ENCODE measurements around the gene CCDC85A. TPM values are rescaled to one million over a fixed set of nuclear protein-coding genes. Genes with fewer than 3 reads are reported as not detected.

The CCDC85A gene
- total RNA-seq, 2 donors from 2014 or later: 2.5 to 4.9 TPM

DNA sequence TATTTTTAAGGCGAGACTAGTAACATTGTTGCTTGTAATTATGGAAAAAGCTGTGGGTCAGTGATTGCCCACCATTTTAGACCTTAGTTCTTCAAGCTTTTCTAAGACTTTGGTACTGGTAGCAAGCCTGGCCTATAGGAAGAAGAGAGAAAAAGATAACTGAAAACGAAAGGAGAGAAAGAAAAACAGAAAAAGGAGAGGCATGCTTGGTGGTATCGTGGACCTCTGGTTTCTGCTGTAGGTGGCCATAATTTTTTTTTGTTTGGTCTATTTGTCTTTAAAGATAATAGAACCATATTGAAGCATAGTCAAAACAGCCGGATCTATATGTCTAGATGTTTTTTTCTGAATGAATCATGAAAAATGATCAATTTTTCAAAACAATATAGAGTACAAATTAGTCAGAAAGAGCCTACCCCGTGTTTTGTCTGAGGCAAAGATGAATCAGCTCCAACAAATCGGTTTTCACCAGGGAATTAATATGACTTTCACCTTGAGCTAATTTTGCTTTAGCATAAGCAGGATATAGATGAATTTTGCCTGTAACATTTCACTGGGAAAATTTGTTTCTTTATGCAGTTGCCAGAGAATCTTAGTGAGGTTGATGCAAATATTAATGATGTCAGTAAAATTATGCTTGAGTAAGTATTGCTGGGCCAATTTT lies 45.7 kb downstream of the CCDC85A start:
- intact Hi-C loops (cut with DNase I): no loop called here
- ATAC-seq: no peak
- no peak for DNase-seq

DNA sequence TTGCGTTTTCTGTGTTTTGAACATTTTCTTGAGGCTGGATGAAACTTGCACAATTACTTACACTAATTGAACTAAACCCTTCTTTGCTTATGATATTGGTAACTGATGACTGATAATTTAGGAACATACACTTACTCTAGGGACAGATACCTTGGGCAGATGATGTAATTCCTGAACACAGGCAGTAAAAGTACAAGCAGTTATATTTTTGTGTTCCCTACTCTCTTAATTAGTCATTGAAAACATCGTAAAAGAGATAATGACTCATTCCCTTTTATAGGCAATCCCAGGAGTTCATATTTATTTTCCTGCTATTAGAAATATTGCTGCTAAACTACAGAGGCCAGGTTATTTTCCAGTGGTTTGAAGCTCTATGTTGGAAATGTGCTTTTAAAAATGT lies 46.4 kb downstream of the CCDC85A start:
- intact Hi-C loops (cut with DNase I): no loop called here
- ATAC-seq: no peak

DNA sequence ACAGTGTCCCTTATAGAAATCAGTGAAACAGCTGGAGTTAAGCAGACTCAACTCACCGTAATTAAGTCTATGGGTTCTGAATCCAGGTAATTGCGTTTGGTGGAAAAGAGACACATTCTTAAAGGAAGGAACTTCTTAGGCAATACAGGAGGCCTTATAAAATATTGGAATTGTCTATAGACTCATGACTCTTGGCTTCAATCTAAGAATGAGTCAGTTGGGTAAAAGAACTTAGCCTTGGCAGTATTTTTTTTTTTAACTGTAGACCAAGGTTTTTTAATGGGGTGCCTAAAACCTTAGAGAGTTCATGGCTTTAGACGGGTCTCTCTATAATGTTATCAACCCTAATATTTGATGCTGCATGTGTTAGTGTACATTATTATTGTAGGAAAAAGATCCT lies 47.6 kb downstream of the CCDC85A start:
- no peak for DNase-seq
- ATAC-seq: no peak
- intact Hi-C loops (cut with DNase I): no loop called here

More for the DNA sequence above, 46.4 kb downstream of the CCDC85A start:
- DNase-seq: no peak

DNA sequence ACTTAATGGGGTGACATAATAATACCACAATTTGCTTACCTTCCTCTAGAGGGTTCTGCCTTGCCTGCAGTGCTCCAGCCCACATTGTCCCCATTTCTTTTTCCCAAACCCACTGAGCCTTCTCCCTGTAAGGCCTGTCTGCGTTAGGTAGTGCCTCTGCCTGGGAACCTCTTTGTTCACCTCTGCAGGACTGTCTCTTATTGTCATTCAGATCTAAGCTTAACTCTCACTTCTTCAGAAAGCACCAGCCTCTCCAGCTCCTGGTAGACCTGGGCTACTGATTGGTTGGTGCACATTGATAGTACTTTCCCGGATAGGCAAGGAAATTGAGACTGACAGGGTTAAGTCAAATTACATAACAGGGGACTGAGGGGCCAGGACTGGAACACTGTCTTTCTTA lies 49.1 kb downstream of the CCDC85A start:
- intact Hi-C loops (cut with DNase I): no loop called here
- ATAC-seq (no peak), DNase-seq (no peak)

DNA sequence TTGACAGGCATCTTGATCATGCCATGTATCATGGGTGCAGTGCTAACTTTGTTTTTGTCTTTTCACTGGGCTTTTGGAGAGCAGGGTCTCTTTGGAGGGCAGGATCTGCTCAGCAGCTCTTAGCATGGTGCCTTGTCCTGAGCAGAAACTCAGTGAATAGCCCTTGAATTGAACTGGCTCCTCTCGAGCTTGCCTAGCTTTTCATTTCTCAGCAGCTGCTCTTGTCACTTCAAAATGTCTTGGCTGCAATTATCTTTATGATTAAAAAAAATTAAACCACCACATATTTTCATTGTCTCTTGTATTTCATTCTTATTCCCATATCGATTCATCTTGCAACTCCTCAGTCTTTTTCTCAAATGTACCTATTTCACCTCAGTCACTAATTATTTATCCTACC lies 50.5 kb downstream of the CCDC85A start:
- DNase-seq: no peak
- no peak for ATAC-seq
- intact Hi-C loops (cut with DNase I): no loop called here

DNA sequence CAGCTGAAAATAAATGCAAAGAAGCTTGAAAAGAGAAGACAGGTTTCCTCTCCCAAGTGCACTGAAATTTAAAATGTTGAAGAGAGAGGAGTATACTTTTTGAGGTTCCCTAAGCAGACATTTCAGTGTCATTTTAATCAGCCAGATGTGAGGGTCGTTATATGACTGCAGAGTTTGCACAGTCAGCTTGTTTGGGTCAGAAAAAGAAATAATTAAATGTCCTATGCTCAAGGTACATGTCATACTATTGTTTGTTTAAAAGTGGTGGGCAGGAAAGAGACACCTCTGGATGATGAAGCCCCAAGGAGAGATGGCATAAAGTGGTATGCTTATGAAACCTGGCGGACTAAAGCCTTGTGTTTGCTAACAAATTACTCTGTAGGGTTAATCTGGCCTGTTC lies 55.2 kb downstream of the CCDC85A start:
- intact Hi-C loops (cut with DNase I): no loop called here
- ATAC-seq (no peak), DNase-seq (no peak)

DNA sequence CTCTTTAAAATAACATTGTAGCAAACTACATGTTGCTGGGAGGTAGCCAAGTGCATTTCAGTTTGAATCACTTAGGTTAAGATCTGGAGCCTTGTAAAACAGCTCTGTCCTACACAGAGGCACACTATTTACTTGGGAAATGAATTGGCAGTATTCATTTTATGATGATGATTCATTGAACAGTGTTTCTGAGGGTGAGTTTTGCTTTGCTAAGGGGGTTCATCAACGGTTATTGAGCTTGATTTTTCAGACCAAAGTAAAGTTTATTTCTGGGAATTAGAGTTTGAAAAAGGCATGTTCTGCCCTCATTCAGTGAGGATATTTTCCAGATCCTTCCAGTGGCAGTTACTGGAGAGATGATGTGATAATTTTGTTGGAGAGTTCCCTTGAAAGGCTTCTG lies 55.6 kb downstream of the CCDC85A start:
- intact Hi-C loops (cut with DNase I): no loop called here
- ATAC-seq (no peak), DNase-seq (no peak)

DNA sequence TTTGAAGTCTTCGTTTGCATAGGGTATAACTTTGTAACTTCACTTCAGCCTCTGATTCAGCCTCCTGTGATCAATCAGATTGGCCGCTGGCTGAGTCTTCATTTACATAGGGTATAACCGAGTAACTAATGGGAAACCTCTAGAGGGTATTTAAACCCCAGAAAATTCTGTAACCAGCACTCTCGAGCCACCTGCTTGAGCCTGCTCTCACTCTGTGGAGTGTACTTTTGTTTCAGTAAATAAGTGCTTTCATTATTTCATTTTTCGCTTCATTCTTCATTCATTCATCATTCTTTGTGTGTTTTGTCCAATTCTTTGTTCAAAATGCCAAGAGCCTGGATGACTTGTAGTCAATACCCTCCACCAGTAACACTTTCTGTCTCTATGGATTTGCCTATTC lies 56.4 kb downstream of the CCDC85A start:
- intact Hi-C loops (cut with DNase I): no loop called here
- no peak for DNase-seq
- no peak for ATAC-seq

DNA sequence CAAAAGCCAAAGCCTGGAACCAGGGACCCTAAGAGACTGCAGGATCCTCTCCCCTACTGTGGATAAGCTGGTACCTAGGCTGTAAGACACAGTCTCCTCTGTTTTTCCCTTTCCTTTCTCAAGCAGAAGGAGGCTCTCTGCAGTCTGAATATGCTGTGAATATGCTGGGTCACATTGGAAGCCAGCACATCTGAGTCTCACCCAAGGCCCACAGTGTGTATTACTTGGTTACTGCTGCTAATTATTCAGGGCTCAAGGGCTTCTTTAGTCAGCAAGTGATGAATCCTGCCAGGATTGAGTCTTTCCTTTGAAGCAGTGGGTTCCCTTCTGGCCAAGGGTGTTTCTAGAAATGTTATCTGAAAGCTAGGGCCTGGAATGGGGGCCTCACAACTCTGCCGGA lies 60.7 kb downstream of the CCDC85A start:
- DNase-seq (no peak), ATAC-seq (no peak)
- intact Hi-C loops (cut with DNase I): no loop called here

DNA sequence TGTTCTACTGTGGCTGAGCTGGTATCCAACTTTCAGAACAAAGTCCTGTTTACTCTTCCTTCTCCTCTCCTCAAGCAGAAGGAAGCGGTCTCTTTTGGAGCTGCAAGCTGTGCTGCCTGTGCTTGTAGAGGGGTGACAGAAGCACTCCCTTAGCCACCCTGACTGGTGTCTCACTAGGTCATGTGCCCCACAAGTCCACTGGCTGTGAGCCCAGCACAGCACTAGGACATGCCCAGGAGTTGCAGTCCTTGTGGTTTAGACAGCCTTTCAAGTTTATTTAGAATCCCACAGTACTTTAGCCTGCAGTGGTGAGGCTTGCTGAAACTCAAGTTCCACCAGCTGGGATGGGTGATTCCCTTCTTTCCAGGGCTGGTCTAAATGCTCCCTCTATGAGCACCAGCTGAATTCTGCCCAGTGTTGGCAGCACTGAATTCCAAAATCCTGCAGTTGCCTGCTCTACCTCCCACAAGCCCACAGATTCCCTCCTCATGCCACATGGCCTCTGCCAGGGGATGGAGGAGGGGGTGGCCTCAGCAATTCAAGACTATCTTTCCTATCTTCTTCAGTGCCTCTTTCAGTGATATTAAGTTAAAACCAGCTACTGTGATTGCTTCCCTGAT lies 61.2 kb downstream of the CCDC85A start:
- intact Hi-C loops (cut with DNase I): no loop called here
- DNase-seq (no peak), ATAC-seq (no peak)

DNA sequence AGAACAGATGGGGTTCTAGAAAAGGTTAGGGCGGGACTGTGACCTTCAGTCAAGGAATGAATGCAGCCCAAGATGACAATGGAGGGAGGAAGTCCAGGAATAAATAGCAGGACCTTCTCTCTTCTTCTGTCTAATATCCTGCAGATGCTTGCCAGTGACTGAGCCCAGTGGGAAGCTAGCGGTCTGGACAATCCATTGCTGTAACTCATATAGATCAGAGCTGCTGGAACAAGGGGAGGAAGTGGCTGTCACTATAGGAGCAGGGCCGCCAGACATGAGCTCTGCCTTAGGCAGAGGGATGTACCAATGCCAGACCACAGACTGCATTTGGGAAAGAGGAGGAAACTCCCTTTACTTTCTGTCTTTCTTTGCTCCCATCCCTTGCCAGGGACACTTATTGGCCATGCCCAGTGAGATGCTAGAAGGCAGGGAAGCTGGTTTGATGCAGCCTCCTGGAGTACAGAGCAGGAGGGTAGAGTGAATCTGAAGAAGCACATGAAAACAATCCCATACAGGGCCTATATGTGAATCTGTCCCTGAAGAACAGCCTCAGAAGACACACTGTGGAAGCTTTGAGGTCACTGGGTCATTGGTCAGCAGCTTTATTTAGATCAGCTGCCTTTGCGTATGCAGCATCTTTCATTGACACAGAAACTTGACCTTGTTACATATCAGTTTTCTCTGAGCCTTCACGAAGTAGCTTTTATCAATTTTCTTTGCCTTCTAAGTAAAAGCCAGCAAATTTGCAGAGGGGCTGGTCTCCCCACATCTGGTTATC lies 65.4 kb downstream of the CCDC85A start:
- no peak for ATAC-seq
- no peak for DNase-seq
- intact Hi-C loops (cut with DNase I): no loop called here

DNA sequence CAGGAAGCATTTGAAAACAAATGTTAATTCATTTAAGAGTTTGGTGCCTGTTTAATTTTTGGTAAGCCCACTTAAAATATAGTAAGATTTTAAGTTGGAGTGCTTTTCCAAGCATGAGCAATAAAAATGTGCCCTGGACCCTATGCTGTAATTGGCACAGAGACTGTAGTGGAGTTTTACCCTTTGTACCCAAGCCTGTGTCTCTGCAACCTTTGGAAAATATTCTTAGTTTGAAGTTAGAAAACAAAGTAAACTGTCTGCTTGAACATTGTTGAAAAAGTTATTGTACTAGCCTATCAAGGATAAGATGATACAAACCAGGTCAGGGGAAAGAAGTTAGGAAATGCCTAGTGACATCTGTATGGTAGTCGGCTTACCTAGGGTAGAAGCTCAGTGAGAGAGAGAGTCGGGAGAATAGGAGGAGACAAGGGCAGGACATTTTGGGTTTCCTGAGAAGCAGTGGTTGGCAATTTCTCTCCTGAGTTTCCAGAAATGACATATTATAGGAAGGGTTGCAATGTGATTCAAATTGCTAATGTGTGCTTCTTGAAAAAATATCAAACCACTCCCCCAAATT lies 66.5 kb downstream of the CCDC85A start:
- intact Hi-C loops (cut with DNase I): no loop called here
- DNase-seq: no peak
- ATAC-seq: no peak

DNA sequence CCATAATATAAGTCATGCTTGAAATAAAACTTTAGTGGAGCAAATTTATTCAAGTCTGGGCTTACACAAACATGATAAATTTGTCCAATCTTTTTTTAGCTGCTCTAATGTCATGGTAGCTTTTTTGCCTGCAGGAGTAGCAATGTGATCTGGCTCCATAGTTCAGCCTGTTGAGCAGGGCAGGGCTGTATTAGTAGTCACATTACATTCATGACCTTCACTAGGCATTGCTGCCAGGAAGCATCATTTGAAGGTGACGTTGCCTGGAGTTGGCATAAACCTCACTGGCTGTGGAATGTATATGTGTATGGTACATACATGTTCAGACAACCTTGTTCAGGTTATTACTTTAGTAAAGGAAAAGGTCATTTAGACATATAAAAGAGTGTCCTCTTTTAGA lies 76.6 kb downstream of the CCDC85A start:
- ATAC-seq (no peak), DNase-seq (no peak)
- intact Hi-C loops (cut with DNase I): no loop called here

DNA sequence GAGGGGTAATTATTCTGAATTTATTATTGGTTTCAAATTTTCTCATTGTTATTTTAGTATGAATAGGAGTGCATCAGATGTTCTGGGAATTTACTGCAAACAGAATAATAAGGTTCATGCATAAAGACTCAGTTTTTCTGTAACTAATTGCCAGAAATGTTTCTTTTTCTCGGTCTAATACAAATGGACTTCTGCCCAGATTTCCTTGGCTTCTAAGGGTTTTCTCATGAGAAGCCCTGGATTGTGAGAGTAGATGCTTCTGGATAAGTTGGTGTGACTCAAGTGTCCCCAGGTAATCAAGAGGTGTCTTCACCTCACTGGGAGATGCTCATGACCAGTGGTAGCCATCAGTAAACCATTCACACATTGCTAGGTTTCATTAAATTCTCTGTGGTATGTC lies 78.5 kb downstream of the CCDC85A start:
- ATAC-seq (no peak), DNase-seq (no peak)
- intact Hi-C loops (cut with DNase I): no loop called here

DNA sequence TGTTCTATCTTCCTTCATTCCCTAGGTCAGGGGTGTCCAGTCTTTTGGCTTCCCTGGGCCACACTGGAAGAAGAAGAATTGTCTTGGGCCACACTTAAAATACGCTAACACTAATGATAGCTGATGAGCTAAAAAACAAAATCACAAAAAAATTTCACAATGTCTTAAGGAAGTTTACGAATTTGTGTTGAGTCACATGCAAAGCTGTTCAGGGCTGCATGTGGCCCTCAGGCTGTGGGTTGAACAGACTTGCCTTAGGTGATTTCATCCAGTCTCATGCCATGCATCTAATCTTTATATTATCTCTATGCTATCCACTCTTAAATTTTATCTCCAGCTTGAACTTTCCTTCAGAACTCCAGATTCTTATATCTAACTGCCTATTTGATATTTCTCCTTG lies 80.1 kb downstream of the CCDC85A start:
- ATAC-seq (no peak), DNase-seq (no peak)
- intact Hi-C loops (cut with DNase I): no loop called here

DNA sequence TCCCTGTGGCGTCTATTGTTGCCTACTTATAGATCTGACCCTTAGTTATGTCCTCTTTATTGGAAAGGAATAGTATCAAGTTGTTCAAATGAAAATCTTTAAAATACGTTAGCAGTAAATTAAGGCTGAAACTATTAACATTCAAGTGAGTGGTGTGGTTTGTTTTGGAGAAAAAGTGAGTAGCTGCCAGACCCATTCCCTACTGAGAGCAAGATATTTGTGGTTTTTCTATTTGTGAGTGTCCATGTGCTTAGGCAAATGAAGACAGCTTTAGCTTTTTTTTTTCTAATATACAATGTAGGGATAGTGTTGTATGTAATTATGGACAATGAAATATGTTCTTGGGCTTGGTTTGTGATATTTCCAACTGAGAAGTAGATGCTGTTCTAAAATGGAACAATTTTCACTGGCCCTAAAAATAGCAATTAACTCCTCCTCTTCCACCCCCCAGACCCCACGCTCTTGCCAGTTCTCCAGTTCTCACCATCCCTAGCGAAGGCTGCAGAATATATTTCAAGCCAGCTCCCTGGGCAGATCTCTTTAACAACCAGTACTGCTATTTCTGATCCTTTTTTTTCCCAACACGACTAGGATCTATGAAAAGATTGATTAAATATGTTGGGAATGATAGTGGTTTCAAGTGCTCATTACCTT lies 83.1 kb downstream of the CCDC85A start:
- no peak for DNase-seq
- intact Hi-C loops (cut with DNase I): no loop called here
- ATAC-seq: no peak

DNA sequence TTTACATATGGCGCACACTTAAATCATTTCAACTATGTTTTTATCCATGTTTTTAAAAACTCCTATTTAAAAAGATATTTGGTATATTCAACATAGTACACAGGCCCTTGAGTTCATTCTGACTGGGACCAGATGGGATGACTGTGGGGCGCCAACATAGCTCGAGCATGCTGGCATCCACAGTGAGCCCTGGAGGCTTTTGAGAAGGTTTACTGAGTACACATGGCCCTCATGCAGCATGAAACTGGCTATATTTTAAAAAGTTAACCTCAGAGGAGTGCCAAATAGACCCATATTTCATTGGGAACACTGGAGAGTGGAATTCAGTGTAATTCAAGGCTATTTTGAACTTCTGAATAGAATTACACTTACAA lies 83.6 kb downstream of the CCDC85A start:
- DNase-seq (no peak), ATAC-seq (no peak)
- intact Hi-C loops (cut with DNase I): no loop called here

DNA sequence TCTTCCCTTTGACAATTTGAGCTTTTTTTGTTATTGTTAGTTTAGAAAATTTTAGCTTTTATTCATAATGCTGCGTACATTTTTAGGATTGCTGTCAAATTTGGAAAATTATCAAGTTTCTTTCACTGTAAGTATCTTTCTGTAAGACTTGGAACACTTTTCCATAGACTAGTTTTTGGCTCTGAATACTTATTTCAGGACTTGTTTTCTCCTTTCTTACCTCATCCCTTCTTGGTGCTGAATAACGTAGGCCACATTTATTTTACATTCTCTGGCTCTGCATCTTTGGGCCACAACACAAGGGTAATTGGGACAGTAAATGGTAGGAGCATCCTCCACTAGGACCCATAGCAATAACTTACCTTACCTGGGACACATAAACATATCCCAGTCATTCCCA lies 85.1 kb downstream of the CCDC85A start:
- no peak for ATAC-seq
- no peak for DNase-seq
- intact Hi-C loops (cut with DNase I): no loop called here

DNA sequence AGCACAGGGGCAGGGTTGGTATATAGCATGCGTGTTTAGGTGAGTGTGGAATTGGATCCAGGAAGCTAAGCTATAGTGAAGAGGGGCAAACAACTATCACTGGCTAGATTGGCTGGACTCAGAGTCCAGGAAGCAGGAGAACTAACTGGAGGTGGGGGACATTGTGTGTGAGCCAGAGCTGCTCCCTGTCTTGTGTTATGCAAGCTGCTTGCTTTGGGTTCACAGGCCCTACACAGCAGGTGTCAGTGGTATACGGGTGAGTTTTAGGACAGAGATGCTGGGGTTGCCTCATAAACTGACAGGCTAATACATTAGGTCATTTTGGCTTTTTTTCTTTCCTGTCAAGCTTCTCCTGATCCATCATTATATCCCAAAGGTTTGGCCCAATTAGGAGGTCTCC lies 87.5 kb downstream of the CCDC85A start:
- DNase-seq (no peak), ATAC-seq (no peak)
- intact Hi-C loops (cut with DNase I): no loop called here

DNA sequence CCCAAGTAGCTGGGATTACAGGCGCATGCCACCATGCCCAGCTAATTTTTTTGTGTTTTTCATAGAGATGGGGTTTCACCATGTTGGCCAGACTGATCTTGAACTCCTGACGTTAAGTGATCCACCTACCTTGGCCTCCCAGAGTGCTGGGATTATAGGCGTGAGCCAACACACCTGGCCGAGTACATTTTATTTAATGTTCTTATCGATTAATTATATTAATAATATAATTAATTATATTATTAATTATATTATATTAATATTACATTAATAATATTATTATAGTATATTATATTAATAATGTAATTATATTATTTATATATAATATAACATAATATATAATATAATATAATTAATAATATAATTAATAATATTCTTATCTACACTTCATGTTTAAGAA lies 101.4 kb downstream of the CCDC85A start:
- DNase-seq (no peak), ATAC-seq (no peak)
- intact Hi-C loops (cut with DNase I): loop anchor here in 1 of 2 donors (10.0 kb wide), 1 partner anchor 1210 kb away; no protein-coding TSS in a partner anchor
